Natural killer cell (primary cell): ENCODE measurements around the gene F2. TPM values are rescaled to one million over a fixed set of nuclear protein-coding genes. Genes with fewer than 3 reads are reported as not detected.

Source experiments
- ATAC-seq, 3 donors: fragments of 150-1000 bp in 2 of 3; fragments of 200-7000 bp in 1 of 3; cut with Tn5 transposase; 1 replicate in 1 of 3; 2 replicates in 2 of 3; pipeline ENCODE4 v1.10.0; 2021; ENCODE audit warnings: mild to moderate bottlenecking in 2 of 3, moderate library complexity in 2 of 3
- DNase-seq, 2 donors: peaks; one replicate each; pipeline versions ENCODE4 v3.0.0 to v3.0.0-alpha.2; 2013 to 2021; ENCODE audit warnings: mixed read lengths in 1 of 2
- H3K27ac ChIP-seq: one replicate; pipeline ENCODE4 v1.5.1; 2013; ENCODE audit warnings: mild to moderate bottlenecking, low read length
- H3K27me3 ChIP-seq: one replicate; pipeline ENCODE4 v1.6.1; 2013; ENCODE audit warnings: low read length; ENCODE audit not compliant: control insufficient read depth, insufficient read depth
- H3K36me3 ChIP-seq: one replicate; pipeline ENCODE4 v1.6.1; 2013; ENCODE audit warnings: low read length; ENCODE audit not compliant: control insufficient read depth, insufficient read depth
- H3K4me1 ChIP-seq: one replicate; pipeline ENCODE4 v1.6.1; 2013; ENCODE audit warnings: low read length; ENCODE audit not compliant: control insufficient read depth, insufficient read depth
- H3K4me3 ChIP-seq: one replicate; pipeline ENCODE4 v1.5.1; 2013; ENCODE audit warnings: low read length
- H3K9me3 ChIP-seq: one replicate; pipeline ENCODE4 v1.6.1; 2013; ENCODE audit warnings: low read length; ENCODE audit not compliant: control insufficient read depth, insufficient read depth
- H3K27ac Mint-ChIP-seq, 2 donors: one replicate each; pipeline ENCODE4 v1.8.0; 2022; ENCODE audit warnings: mild to moderate bottlenecking in 2 of 2, mixed read lengths in 2 of 2, moderate library complexity in 1 of 2
- H3K27me3 Mint-ChIP-seq, 2 donors: one replicate each; pipeline ENCODE4 v1.8.0; 2022; ENCODE audit warnings: low read depth in 2 of 2, mixed read lengths in 2 of 2
- H3K36me3 Mint-ChIP-seq: one replicate; pipeline ENCODE4 v1.8.0; 2022; ENCODE audit warnings: mixed read lengths
- H3K4me1 Mint-ChIP-seq, 2 donors: one replicate each; pipeline ENCODE4 v1.8.0; 2022; ENCODE audit warnings: mixed read lengths in 2 of 2
- H3K4me3 Mint-ChIP-seq: one replicate; pipeline ENCODE4 v1.8.0; 2022; ENCODE audit warnings: mild to moderate bottlenecking, moderate library complexity, mixed read lengths
- H3K9me3 Mint-ChIP-seq, 2 donors: one replicate each; pipeline ENCODE4 v1.8.0; 2022; ENCODE audit warnings: mixed read lengths in 2 of 2
- WGBS: methylation state at CpG from one replicate; pipeline ENCODE4 v1.1.7; 2013; ENCODE audit warnings: missing lambda C conversion rate; ENCODE audit not compliant: insufficient coverage; 5-methylcytosine and 5-hydroxymethylcytosine counted together
- intact Hi-C: fragments of 100-400 bp; cut with micrococcal nuclease; formaldehyde crosslinking; loops from one replicate; pipeline ENCODE4 v1.14.2; 2022
- total RNA-seq, 4 donors: library from RNA; stranded (reverse); fragments of 120-200 nt in 1 of 4; gene quantifications; one replicate each; pipeline versions ENCODE4 v1.2.3 to v1.2.4, GENCODE V29; 2013 to 2022
- TF ChIP-seq, protein P1 (sequence below): fragments of 200-600 bp; IDR thresholded peaks from one replicate; pipeline ENCODE4 v1.8.0; 2022; ENCODE audit warnings: antibody characterized with exemption

Gene F2
- total RNA-seq, 3 donors from 2014 or later (not counting 1 experiment from before 2014, with no cell fraction given) = 0.14 TPM; not detected in 2

DNA sequence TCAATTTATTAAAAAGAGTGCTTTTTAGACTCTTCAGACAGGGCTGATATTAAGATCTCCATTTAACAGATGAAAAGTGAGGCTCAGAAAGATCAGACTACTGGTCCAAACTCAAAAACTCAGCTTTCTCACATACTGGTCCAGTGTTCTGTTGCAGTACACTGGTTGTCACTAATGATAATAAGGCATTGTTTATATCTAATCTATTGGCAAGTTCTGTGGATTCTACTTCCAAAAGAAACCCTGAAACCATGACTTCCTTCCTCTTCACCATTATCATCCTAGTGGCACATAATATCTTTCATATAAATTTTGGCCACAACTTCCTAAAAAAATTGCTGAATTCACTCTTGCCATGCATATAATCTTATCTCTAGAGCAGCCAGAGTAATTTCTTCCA, 36.9 kb downstream of the F2 start:
- TF ChIP-seq, protein P1, sequence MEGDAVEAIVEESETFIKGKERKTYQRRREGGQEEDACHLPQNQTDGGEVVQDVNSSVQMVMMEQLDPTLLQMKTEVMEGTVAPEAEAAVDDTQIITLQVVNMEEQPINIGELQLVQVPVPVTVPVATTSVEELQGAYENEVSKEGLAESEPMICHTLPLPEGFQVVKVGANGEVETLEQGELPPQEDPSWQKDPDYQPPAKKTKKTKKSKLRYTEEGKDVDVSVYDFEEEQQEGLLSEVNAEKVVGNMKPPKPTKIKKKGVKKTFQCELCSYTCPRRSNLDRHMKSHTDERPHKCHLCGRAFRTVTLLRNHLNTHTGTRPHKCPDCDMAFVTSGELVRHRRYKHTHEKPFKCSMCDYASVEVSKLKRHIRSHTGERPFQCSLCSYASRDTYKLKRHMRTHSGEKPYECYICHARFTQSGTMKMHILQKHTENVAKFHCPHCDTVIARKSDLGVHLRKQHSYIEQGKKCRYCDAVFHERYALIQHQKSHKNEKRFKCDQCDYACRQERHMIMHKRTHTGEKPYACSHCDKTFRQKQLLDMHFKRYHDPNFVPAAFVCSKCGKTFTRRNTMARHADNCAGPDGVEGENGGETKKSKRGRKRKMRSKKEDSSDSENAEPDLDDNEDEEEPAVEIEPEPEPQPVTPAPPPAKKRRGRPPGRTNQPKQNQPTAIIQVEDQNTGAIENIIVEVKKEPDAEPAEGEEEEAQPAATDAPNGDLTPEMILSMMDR = no peak
- Histone ChIP-seq H3K27ac (no peak overlapping the region), H3K36me3 (peaks cover 64% of the 10 kb centered on the region), H3K4me1 (no peaks in the 10 kb centered on the region), H3K27me3 (no peaks in the 10 kb centered on the region), H3K9me3 (no peaks in the 10 kb centered on the region), H3K4me3 (no peak overlapping the region)
- intact Hi-C loops = no loop called here
- Mint-ChIP-seq H3K36me3 (peaks cover 21% of the 10 kb centered on the region), H3K27ac (no peak overlapping the region), H3K4me1 (no peaks in the 10 kb centered on the region), H3K27me3 (no peaks in the 10 kb centered on the region), H3K9me3 (no peaks in the 10 kb centered on the region), H3K4me3 (no peak overlapping the region)
- no peak for DNase-seq
- no peak for ATAC-seq

DNA sequence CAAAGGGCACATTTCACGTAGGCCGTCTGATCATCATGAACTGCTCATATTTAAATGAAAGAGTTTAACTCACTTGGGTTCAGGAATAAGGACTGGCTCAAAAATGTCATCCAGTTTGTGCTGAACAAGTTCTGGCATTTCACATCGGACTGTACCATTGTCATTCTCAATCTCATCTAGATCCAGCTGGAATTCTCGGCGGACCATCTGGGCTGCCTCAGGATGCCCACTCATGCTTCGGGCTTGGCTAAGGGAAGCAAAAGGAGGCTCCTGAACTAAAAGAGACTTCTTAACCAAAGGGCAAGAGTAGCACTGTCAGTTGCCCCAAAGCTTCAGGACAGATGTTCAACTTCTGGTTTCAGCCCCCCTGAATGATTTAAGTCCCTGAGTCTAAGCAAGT, 40.2 kb downstream of the F2 start:
- TF ChIP-seq, protein P1 = no peak
- H3K27me3 ChIP-seq = no peaks in the 10 kb centered on the region
- no peak for DNase-seq
- no peak overlapping the region for H3K4me3 ChIP-seq
- no peaks in the 10 kb centered on the region for H3K4me1 ChIP-seq
- Mint-ChIP-seq H3K36me3 (peaks cover 33% of the 10 kb centered on the region), H3K27me3 (no peaks in the 10 kb centered on the region), H3K9me3 (no peaks in the 10 kb centered on the region), H3K4me3 (no peak overlapping the region), H3K27ac (no peak overlapping the region), H3K4me1 (no peaks in the 10 kb centered on the region)
- 97% methylated on average over 6 of the region's 6 CpGs for WGBS
- intact Hi-C loops = no loop called here
- peaks cover 71% of the 10 kb centered on the region for H3K36me3 ChIP-seq
- no peaks in the 10 kb centered on the region for H3K9me3 ChIP-seq
- no peak overlapping the region for H3K27ac ChIP-seq
- ATAC-seq = no peak

GRCh38 chr11:46760429-46761128, 41.6 kb downstream of the F2 start:
- no peaks in the 10 kb centered on the region for H3K27me3 ChIP-seq
- no peak for DNase-seq
- H3K4me1 Mint-ChIP-seq = no peaks in the 10 kb centered on the region
- H3K36me3 Mint-ChIP-seq = peaks cover 27% of the 10 kb centered on the region
- H3K36me3 ChIP-seq = peaks cover 68% of the 10 kb centered on the region
- intact Hi-C loops = no loop called here
- H3K27ac ChIP-seq = no peak overlapping the region
- no peaks in the 10 kb centered on the region for H3K9me3 Mint-ChIP-seq
- no peaks in the 10 kb centered on the region for H3K9me3 ChIP-seq
- H3K4me1 ChIP-seq = no peaks in the 10 kb centered on the region
- H3K27me3 Mint-ChIP-seq = no peaks in the 10 kb centered on the region
- no peak overlapping the region for H3K4me3 ChIP-seq
- H3K4me3 Mint-ChIP-seq = no peak overlapping the region
- TF ChIP-seq, protein P1 = no peak
- WGBS = 94% methylated on average over 6 of the region's 6 CpGs
- no peak for ATAC-seq
- no peak overlapping the region for H3K27ac Mint-ChIP-seq

- H3K4me1 Mint-ChIP-seq = no peaks in the 10 kb centered on the region
- TF ChIP-seq, protein P1 = no peak
- no peak overlapping the region for H3K4me3 Mint-ChIP-seq
- intact Hi-C loops = no loop called here
- Histone ChIP-seq H3K9me3 (no peaks in the 10 kb centered on the region), H3K36me3 (peaks cover 69% of the 10 kb centered on the region), H3K4me1 (no peaks in the 10 kb centered on the region), H3K27ac (no peak overlapping the region), H3K4me3 (no peak overlapping the region), H3K27me3 (no peaks in the 10 kb centered on the region)
- no peaks in the 10 kb centered on the region for H3K9me3 Mint-ChIP-seq
- H3K27me3 Mint-ChIP-seq = no peaks in the 10 kb centered on the region
- no peak for DNase-seq
- H3K36me3 Mint-ChIP-seq = peaks cover 27% of the 10 kb centered on the region
- H3K27ac Mint-ChIP-seq = no peak overlapping the region
- WGBS = 94% methylated on average over 4 of the region's 4 CpGs
- ATAC-seq = no peak
Observed at GRCh38 chr11:46761807-46762206, 42.8 kb downstream of the F2 start.
